ENCODE measurements around the gene POM121L12.

Gene POM121L12

GRCh38 chr7:53001221-53001620 lies 34.2 kb upstream of the POM121L12 start:
- Histone ChIP-seq H3K27ac (ENCODE audit: poor library complexity, severe bottlenecking) (no peak overlapping the region), H3K27me3 (ENCODE audit: insufficient read depth, poor library complexity, severe bottlenecking) (no peaks in the 10 kb centered on the region), H3K9me3 (ENCODE audit: severe bottlenecking) (no peaks in the 10 kb centered on the region), H3K36me3 (ENCODE audit: low read depth) (no peaks in the 10 kb centered on the region), H3K4me1 (ENCODE audit: insufficient read depth, poor library complexity, severe bottlenecking) (no peaks in the 10 kb centered on the region), H3K4me3 (ENCODE audit: severe bottlenecking) (no peak overlapping the region)
- no peak for TF ChIP-seq CTCF (IDR thresholded peaks at IDR 0.05; ENCODE audit: poor library complexity, severe bottlenecking)
- ATAC-seq (ENCODE audit: low read depth), result no peak
- DNase-seq (ENCODE audit: low spot score), result no peak

GRCh38 chr7:53002389-53002788 lies 33.0 kb upstream of the POM121L12 start:
- Histone ChIP-seq H3K4me1 (ENCODE audit: insufficient read depth, poor library complexity, severe bottlenecking) (no peaks in the 10 kb centered on the region), H3K36me3 (ENCODE audit: low read depth) (no peaks in the 10 kb centered on the region), H3K27me3 (ENCODE audit: insufficient read depth, poor library complexity, severe bottlenecking) (no peaks in the 10 kb centered on the region), H3K9me3 (ENCODE audit: severe bottlenecking) (no peaks in the 10 kb centered on the region), H3K27ac (ENCODE audit: poor library complexity, severe bottlenecking) (no peak overlapping the region), H3K4me3 (ENCODE audit: severe bottlenecking) (no peak overlapping the region)
- ATAC-seq (ENCODE audit: low read depth) (no peak), DNase-seq (ENCODE audit: low spot score) (no peak)
- no peak for TF ChIP-seq CTCF (IDR thresholded peaks at IDR 0.05; ENCODE audit: poor library complexity, severe bottlenecking)

GRCh38 chr7:53003653-53004445 lies 31.6 kb upstream of the POM121L12 start:
- no peak for TF ChIP-seq CTCF (IDR thresholded peaks at IDR 0.05; ENCODE audit: poor library complexity, severe bottlenecking)
- no peak for DNase-seq (ENCODE audit: low spot score)
- ATAC-seq (ENCODE audit: low read depth), result no peak
- no peaks in the 10 kb centered on the region for H3K36me3 ChIP-seq (ENCODE audit: low read depth)
- H3K27ac ChIP-seq (ENCODE audit: poor library complexity, severe bottlenecking), result no peak overlapping the region
- H3K9me3 ChIP-seq (ENCODE audit: severe bottlenecking), result no peaks in the 10 kb centered on the region
- H3K4me3 ChIP-seq (ENCODE audit: severe bottlenecking), result no peak overlapping the region
- no peaks in the 10 kb centered on the region for H3K27me3 ChIP-seq (ENCODE audit: insufficient read depth, poor library complexity, severe bottlenecking)
- no peaks in the 10 kb centered on the region for H3K4me1 ChIP-seq (ENCODE audit: insufficient read depth, poor library complexity, severe bottlenecking)

GRCh38 chr7:53013925-53014324 lies 21.5 kb upstream of the POM121L12 start:
- no peak overlapping the region for H3K4me3 ChIP-seq (ENCODE audit: severe bottlenecking)
- H3K4me1 ChIP-seq (ENCODE audit: insufficient read depth, poor library complexity, severe bottlenecking), result no peaks in the 10 kb centered on the region
- no peak overlapping the region for H3K27ac ChIP-seq (ENCODE audit: poor library complexity, severe bottlenecking)
- DNase-seq (ENCODE audit: low spot score) (no peak), ATAC-seq (ENCODE audit: low read depth) (no peak)
- no peak for TF ChIP-seq CTCF (IDR thresholded peaks at IDR 0.05; ENCODE audit: poor library complexity, severe bottlenecking)
- H3K36me3 ChIP-seq (ENCODE audit: low read depth), result no peaks in the 10 kb centered on the region
- H3K27me3 ChIP-seq (ENCODE audit: insufficient read depth, poor library complexity, severe bottlenecking), result no peaks in the 10 kb centered on the region
- no peaks in the 10 kb centered on the region for H3K9me3 ChIP-seq (ENCODE audit: severe bottlenecking)

- Histone ChIP-seq H3K9me3 (ENCODE audit: severe bottlenecking) (no peaks in the 10 kb centered on the region), H3K4me3 (ENCODE audit: severe bottlenecking) (no peak overlapping the region), H3K4me1 (ENCODE audit: insufficient read depth, poor library complexity, severe bottlenecking) (no peaks in the 10 kb centered on the region), H3K36me3 (ENCODE audit: low read depth) (no peaks in the 10 kb centered on the region), H3K27ac (ENCODE audit: poor library complexity, severe bottlenecking) (no peak overlapping the region), H3K27me3 (ENCODE audit: insufficient read depth, poor library complexity, severe bottlenecking) (no peaks in the 10 kb centered on the region)
- TF ChIP-seq CTCF (IDR thresholded peaks at IDR 0.05; ENCODE audit: poor library complexity, severe bottlenecking), result no peak
- ATAC-seq (ENCODE audit: low read depth) (no peak), DNase-seq (ENCODE audit: low spot score) (no peak)
Measured at GRCh38 chr7:53015463-53015862, 20.0 kb upstream of the POM121L12 start.

Measured in RWPE2 (cell line).